GM12892 (cell line): ENCODE measurements around the gene KLHL9.

Experiments used
- POLR2A ChIP-seq: IDR thresholded peaks from 2 replicates; pipeline ENCODE4 v1.6.1; 2011; ENCODE audit warnings: low read depth, low read length, control low read depth
- POLR2AphosphoS5 ChIP-seq: IDR thresholded peaks from 2 replicates; pipeline ENCODE4 v1.6.1; 2011; ENCODE audit warnings: low read depth, low read length, control low read depth
- TAF1 ChIP-seq: IDR thresholded peaks from 2 replicates; pipeline ENCODE4 v1.6.1; 2011; ENCODE audit warnings: low read depth, mild to moderate bottlenecking, control low read depth, low read length, borderline replicate concordance

DNA sequence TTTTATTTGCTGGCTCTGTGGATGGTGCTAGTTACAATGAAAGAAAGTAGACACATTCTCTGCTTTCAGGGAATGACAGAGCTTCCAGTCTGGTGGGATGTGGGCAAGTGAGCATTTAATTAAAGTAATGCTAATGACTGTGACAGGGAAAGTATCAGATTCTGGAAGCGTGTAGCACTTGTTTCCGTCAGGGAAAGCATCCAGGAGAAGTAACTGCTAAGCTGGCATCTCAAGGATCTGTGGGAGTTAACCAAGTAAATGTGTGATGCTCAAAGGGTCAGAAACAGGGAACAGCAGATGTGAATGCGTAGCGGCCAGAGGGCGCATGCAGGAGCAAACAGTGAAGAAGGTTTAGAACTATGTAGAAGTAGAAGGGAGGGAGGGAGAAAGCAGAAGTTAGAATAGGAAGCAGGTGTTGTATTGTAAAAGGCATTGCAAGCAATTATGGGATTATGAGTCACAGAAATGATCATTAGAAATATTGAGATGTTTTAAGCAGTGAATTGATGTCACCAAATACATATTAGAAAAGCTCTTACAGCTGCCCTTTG lies 12.2 kb downstream of the KLHL9 start:
- no peak for TF ChIP-seq POLR2A
- no peak for TF ChIP-seq POLR2AphosphoS5
- no peak for TF ChIP-seq TAF1
